Neural progenitor cell (in vitro differentiated cells): ENCODE data around the gene NHLRC1.

ENCODE experiments used
- EZH2 ChIP-seq: fragments of 200-600 bp; sonication (generic); IDR thresholded peaks from 2 replicates; pipeline ENCODE4 v1.6.1; 2017; ENCODE audit warnings: antibody characterized with exemption, mild to moderate bottlenecking, moderate library complexity
- TF ChIP-seq, protein P1 (sequence below): fragments of 200-600 bp; sonication (generic); IDR thresholded peaks from 2 replicates; pipeline ENCODE4 v1.5.1; 2017; ENCODE audit warnings: antibody characterized with exemption, mild to moderate bottlenecking

GRCh38 chr6:18148304-18149025 is 26.0 kb upstream of the NHLRC1 start:
- no peak for TF ChIP-seq EZH2
- TF ChIP-seq, protein P1, sequence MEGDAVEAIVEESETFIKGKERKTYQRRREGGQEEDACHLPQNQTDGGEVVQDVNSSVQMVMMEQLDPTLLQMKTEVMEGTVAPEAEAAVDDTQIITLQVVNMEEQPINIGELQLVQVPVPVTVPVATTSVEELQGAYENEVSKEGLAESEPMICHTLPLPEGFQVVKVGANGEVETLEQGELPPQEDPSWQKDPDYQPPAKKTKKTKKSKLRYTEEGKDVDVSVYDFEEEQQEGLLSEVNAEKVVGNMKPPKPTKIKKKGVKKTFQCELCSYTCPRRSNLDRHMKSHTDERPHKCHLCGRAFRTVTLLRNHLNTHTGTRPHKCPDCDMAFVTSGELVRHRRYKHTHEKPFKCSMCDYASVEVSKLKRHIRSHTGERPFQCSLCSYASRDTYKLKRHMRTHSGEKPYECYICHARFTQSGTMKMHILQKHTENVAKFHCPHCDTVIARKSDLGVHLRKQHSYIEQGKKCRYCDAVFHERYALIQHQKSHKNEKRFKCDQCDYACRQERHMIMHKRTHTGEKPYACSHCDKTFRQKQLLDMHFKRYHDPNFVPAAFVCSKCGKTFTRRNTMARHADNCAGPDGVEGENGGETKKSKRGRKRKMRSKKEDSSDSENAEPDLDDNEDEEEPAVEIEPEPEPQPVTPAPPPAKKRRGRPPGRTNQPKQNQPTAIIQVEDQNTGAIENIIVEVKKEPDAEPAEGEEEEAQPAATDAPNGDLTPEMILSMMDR, result no peak
